ENCODE data around the gene NRBF2.
"Not testable (repeated sequence)": the region's sequence is repeated elsewhere in the genome, so short reads cannot be mapped to it uniquely, and the experiment has no call there.

Gene NRBF2

DNA sequence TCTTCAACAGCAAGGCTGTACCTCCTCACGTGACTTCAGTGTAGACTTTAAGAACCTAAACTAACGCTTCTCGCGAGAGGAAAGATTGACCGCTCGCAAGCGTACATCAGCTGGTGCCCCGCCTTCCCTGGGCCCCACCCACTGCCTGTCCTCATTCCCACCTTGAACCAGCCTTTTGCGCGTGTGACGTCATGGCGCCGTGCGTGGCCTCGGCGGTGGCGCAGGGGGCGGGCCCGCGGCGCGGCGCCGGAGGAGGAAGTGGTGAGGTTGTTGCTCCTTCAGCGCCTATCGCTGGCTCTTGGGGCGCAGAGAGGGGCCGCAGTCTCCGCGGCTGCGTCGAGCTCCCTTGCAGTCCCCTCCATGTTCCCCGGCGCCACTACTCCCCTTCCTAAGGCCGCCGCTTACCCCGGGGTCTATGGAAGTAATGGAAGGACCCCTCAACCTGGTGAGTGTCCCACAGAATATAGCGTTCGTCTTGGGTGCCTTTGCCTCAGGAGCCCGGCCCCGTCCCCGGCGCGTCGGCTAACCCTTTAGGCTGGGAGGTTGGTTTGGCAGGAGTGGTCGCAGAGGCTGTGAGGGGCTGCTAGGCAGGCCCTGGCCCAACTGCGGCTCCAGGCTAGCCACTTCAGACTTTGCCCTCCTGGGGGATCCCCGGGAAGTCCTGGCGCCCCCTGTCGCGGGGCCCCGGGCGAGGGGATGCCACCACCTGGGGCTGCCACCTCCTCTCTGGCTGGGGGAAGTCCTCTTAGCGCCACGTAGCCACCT is at the start of gene NRBF2:
Gene NRBF2 (plus strand): TSS at position 273 of the 765 bp plus-strand sequence. CDS start 143 bp downstream, at position 416.
- peak; percentile 66 for DNase-seq

- DNase-seq: not testable (repeated sequence)
Measured at GRCh38 chr10:63083406-63083805, 49.7 kb upstream of the NRBF2 start.

GRCh38 chr10:63083904-63084689 is 49.0 kb upstream of the NRBF2 start:
- peak; percentile 11 for DNase-seq

GRCh38 chr10:63084690-63085382 is 48.3 kb upstream of the NRBF2 start:
- DNase-seq: no peak

DNA sequence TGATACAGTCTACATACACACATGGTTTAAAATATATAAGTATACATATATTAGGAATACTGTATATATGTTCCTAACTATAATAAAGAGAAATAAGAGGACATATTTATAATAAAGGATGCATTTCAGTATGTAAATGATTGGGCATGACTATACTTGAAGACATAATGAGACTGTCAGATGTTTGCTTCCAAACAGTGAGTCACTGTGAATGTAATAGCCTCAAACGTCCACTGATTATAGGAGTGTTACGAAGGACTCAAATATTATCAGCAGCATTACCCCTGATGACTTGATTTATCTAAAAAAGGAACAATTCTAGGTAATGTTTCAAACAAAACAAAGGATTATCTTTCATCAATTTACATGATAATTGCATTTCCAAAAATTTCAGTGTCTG is 39.9 kb upstream of the NRBF2 start:
- DNase-seq: no peak

GRCh38 chr10:63094405-63094804 is 38.7 kb upstream of the NRBF2 start:
- no peak for DNase-seq

DNA sequence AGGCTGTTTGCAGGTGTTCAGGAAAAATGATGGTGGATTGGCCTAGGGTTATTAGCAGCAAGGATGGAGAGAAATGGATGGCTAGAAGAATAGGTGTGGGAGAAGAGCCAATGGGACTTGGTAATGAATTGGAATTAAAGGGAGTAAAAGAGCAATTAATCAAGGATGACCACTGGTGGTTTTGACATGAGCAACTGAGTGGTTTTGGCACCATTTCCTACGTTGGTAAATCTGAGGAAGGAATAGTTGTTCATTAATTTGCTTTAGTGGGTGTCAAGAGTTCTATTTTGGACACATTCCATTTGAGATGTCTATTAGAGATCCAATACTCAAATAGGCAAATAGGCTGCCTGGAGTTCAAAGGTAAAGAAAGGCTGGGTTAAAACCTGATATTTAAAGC is 38.2 kb upstream of the NRBF2 start:
- DNase-seq: no peak

- no peak for DNase-seq
Measured at GRCh38 chr10:63099734-63100133, 33.4 kb upstream of the NRBF2 start.

DNA sequence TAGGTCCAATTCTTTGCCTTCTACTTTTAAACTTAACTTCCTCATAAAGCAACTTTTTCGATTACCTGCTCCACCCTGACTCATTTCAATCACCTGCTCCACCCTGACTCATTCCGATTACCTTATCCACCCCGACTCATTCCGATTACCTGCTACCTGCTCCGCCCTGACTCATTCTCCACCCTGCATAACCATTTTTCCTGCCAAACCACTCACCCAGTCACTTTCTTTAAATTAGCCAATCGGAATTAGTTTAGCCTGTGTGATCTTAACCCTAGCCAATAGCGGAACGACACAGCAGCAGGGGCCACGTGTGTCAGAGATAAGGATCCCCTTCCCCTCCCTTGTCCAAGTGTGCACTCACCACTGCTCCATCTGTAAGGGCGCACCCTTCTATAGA is 32.0 kb upstream of the NRBF2 start:
- not testable (repeated sequence) for DNase-seq

DNA sequence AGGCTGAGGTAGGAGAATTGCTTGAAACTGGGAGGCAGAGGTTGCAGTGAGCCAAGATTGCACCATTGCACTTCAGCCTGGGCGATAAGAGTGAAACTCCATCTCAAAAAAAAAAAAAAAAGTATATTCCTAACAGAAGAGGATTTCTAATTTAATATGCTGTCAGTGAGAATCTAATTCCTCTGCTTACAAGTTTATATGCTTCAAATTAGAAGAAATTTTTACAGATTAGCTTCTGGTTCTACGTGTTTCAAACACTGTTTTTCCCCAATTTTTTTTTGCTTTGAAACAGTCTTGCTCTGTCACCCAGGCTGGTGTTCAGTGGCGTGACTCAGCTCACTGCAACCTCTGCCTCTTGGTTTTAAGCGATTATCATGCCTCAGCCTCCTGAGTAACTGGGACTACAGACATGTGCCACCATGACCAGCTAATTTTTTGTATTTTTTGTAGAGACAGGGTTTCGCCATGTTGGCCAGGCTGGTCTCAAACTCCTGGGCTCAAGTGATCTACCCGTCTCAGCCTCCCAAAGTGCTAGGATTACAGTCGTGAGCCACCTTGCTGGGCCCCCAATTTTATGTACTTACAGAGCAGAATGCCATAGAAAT is 30.7 kb upstream of the NRBF2 start:
- not testable (repeated sequence) for DNase-seq

DNA sequence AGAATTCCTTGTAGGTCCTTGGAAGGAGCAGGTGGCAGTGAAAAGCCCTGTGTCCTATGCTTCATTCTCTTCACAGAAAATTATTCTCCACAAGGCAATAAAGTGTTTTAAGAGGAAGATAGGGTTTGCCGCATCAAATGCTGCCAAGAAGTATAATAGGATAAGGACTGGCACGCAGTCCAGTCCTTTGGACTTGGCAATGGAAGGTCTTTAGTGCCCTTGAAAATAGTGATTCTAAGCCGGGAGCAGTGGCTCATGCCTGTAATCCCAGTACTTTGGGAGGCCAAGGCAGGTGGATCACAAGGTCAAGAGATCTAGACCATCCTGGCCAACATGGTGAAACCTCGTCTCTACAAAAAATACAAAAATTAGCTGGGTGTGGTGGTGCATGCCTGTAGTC is 29.9 kb upstream of the NRBF2 start:
- DNase-seq: not testable (repeated sequence)

DNA sequence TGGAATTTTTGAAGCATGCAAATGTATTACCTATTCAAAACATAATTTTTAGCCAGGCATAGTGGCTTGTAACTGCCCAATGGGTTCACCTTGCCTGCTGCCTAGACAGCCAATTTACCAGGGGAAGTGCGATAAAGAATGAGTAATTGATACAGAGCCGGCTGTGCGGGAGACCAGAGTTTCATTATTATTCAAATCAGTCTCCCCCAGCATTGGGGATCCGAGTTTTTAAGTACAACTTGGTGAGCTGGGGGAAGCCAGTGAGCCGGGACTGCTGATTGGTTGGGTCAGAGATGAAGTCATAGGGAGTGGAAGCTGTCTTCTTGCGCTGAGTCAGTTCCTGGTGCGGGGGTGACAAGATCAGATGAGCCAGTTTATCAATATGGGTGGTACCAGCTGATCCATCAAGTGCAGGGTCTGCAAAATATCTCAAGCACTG is 29.1 kb upstream of the NRBF2 start:
- no peak for DNase-seq

DNA sequence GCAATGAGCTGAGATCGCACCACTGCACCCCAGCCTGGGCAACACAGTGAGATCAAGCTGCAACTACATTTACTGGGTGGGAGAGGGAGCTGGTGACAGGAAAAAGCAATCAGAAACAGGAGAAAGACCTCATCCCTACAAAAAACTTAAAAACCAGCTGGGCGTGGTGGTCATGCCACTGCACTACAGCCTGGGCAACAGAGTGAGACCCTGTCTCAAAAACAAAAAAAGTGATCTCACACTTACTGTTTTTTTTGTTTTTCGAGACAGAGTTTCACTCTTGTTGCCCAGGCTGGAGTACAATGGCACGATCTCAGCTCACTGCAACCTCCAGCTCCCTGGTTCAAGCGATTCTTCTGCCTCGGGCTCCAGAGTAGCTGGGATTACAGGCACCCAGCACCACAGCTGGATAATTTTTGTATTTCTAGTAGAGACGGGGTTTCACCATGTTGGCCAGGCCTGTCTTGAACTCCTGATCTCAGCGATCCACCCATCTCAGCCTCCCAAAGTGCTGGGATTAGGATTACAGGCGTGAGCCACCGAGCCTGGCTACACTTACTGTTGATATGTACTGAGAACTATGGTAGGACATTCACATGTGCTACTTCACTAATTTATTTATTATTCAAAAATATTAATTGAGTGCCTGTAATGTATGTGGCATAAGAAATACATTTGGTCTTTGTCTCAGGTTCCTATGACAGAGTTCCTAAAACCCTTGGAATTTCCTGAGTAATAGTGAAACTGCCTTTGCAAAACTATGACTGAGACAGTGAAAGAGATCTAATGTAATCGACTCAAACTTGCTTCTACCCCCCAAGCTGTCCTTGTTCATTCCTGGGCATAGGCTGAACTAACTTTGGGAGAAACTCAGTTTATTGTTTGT is 27.7 kb upstream of the NRBF2 start:
- no peak for DNase-seq

- no peak for DNase-seq
Measured at GRCh38 chr10:63106111-63106755, 26.9 kb upstream of the NRBF2 start.

GRCh38 chr10:63107943-63108437 is 25.1 kb upstream of the NRBF2 start:
- no peak for DNase-seq

GRCh38 chr10:63110940-63111339 is 22.2 kb upstream of the NRBF2 start:
- no peak for DNase-seq

GRCh38 chr10:63114031-63114814 is 18.9 kb upstream of the NRBF2 start:
- no peak for DNase-seq

- DNase-seq: no peak
Measured at GRCh38 chr10:63115732-63116383, 17.3 kb upstream of the NRBF2 start.

DNA sequence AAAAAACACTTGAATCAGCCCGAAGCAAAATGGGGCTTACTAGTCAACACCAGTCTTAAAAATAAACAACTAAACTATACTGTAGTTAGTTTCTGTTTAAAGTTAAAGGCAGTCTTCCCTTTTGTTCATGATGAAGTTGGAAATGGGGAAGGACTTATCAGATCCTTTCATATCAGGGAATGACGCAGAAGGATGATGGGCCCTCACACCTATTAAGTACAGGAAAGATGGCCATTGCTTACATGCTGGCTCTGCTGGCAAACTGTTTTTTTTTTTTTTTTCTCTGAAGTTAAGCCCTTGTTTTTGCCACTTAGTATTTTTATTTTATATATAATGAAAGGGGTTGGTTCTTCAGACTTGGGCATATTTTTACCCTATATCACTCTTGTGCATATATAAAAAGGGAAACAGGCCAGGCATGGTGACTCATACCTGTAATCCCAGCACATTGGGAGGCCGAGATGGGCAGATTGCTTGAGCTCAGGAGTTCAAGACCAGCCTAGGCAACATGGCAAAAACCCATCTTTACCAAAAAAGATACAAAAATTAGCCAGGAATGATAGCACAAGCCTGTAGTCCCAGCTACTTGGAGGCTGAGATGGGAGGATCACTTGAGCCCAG is 16.6 kb upstream of the NRBF2 start:
- no peak for DNase-seq
